K562 (cell line): Measurements from ENCODE around the gene TRMT112. TPM values are rescaled to one million over a fixed set of nuclear protein-coding genes. Genes with fewer than 3 reads are reported as not detected.
A peak's percentile ranks its signal among the peaks of the same experiment; 100 is the strongest.

Source experiments
- ADNP ChIP-seq: fragments of 200-800 bp; sonication (Bioruptor generic); IDR thresholded peaks from 2 replicates; pipeline ENCODE4 v1.6.1; 2016; ENCODE audit warnings: missing genetic modification characterization, missing compliant biosample characterization
- AFF4 ChIP-seq: sonication (generic); formaldehyde crosslinking; IDR thresholded peaks from 2 replicates; pipeline ENCODE4 v1.8.0; 2023; ENCODE audit warnings: mild to moderate bottlenecking, missing genetic modification reagents
- ATF3 ChIP-seq, 2 experiments: fragments of 450-650 bp in 1 of 2; sonication (generic) in 1 of 2; formaldehyde crosslinking in 1 of 2; IDR thresholded peaks in 1 of 2; conservative IDR thresholded peaks in 1 of 2; 2 replicates each; pipeline versions ENCODE4 v1.6.1 to v1.8.1; 2016 to 2023; ENCODE audit warnings: mild to moderate bottlenecking in 2 of 2, moderate library complexity in 2 of 2, inconsistent platforms in 1 of 2, missing genetic modification reagents in 1 of 2
- ATF7 ChIP-seq: fragments of 450-650 bp; IDR thresholded peaks from 2 replicates; pipeline ENCODE4 v1.7.1; 2014; ENCODE audit warnings: mild to moderate bottlenecking, moderate library complexity
- FOS ChIP-seq: IDR thresholded peaks from 3 replicates; pipeline ENCODE4 v1.6.1; 2011; ENCODE audit not compliant: insufficient read length; ENCODE audit errors: extremely low read depth
- GABPB1 ChIP-seq: sonication (generic); formaldehyde crosslinking; IDR thresholded peaks from 2 replicates; pipeline ENCODE4 v1.8.0; 2022; ENCODE audit warnings: mild to moderate bottlenecking, missing genetic modification reagents
- HDGF ChIP-seq: fragments of 450-650 bp; IDR thresholded peaks from 2 replicates; pipeline ENCODE4 v1.6.1; 2016
- IRF2 ChIP-seq: sonication (generic); formaldehyde crosslinking; IDR thresholded peaks from 2 replicates; pipeline ENCODE4 v1.8.1; 2022; ENCODE audit warnings: mild to moderate bottlenecking, missing genetic modification reagents
- KLF1 ChIP-seq: fragments of 450-650 bp; IDR thresholded peaks from 2 replicates; pipeline ENCODE4 v1.6.1; 2016; ENCODE audit warnings: missing genetic modification characterization, missing compliant biosample characterization
- L3MBTL2 ChIP-seq: fragments of 450-650 bp; IDR thresholded peaks from 2 replicates; pipeline ENCODE4 v1.6.1; 2016; ENCODE audit warnings: mild to moderate bottlenecking, moderate library complexity
- MAFK ChIP-seq: IDR thresholded peaks from 2 replicates; pipeline ENCODE4 v1.6.1; 2011; ENCODE audit warnings: low read length, improper control_type of control experiment
- RERE ChIP-seq: sonication (generic); formaldehyde crosslinking; IDR thresholded peaks from 2 replicates; pipeline ENCODE4 v1.8.0; 2023; ENCODE audit warnings: missing genetic modification reagents, mild to moderate bottlenecking, borderline replicate concordance
- SAFB ChIP-seq: fragments of 200-400 bp; formaldehyde crosslinking; IDR thresholded peaks from 2 replicates; pipeline ENCODE4 v1.6.1; 2017; ENCODE audit warnings: low read depth, low read length, borderline replicate concordance
- SMARCE1 ChIP-seq: fragments of 450-650 bp; IDR thresholded peaks from 2 replicates; pipeline ENCODE4 v1.7.1; 2016; ENCODE audit warnings: mild to moderate bottlenecking
- TSC22D4 ChIP-seq: fragments of 450-650 bp; IDR thresholded peaks from 2 replicates; pipeline ENCODE4 v1.6.1; 2016; ENCODE audit warnings: missing genetic modification characterization, missing biosample characterization, control low read depth
- YY1 ChIP-seq, 3 experiments: IDR thresholded peaks; 2 replicates each; pipeline ENCODE4 v1.6.1; 2011; ENCODE audit warnings: low read length in 2 of 3, mild to moderate bottlenecking in 2 of 3, moderate library complexity in 2 of 3, borderline replicate concordance in 1 of 3, control low read depth in 1 of 3, low read depth in 1 of 3; ENCODE audit not compliant: insufficient read depth in 3 of 3, insufficient replicate concordance in 2 of 3, control insufficient read depth in 1 of 3, insufficient read length in 1 of 3; ENCODE audit errors: extremely low read depth in 1 of 3
- ZNF778 ChIP-seq: fragments of 450-650 bp; formaldehyde crosslinking; IDR thresholded peaks from 2 replicates; pipeline ENCODE4 v1.4.0; 2020; ENCODE audit warnings: mild to moderate bottlenecking, moderate library complexity
- polyA plus RNA-seq, 8 experiments: library from polyadenylated mRNA; depleted of rRNA in 4 of 8; stranded (reverse) in 5 of 8; unstranded in 3 of 8; fragments of >200 nt; fragmentation: Nextera tagmentation in 2 of 8; fragmentation: Illumina TruSeq in 1 of 8; extraction: Ambion mirVana in 2 of 8; extraction: Trizol in 1 of 8; gene quantifications; 2 replicates each; pipeline versions ENCODE4 v1.2.1 to v1.2.3, GENCODE V29; 2011 to 2014; ENCODE audit warnings: inconsistent platforms in 1 of 8, missing spikeins in 1 of 8
- total RNA-seq, 7 experiments: library from RNA; depleted of rRNA in 6 of 7; stranded (reverse); fragments of >200 nt in 6 of 7; fragmentation: Illumina TruSeq in 2 of 7; extraction: Trizol in 2 of 7; gene quantifications; 2 replicates each; pipeline versions ENCODE4 v1.2.1 to v1.2.3, GENCODE V29; 2011 to 2021; ENCODE audit warnings: low replicate concordance in 1 of 7

The TRMT112 gene
- total and polyA plus RNA-seq, 9 of the 15 experiments (the other 6 are each of a cell fraction or from before 2014, with no cell fraction given) = 162 to 444 (median 300) TPM

GRCh38 chr11:64304316-64305072, 12.9 kb downstream of the TRMT112 start (continued):
- no peak for TF ChIP-seq AFF4 (CRISPR knock-in tag)
- no peak for TF ChIP-seq HDGF
- 0 out of 2 replicates have a peak, but pooled peaks have one; percentile 16 for TF ChIP-seq MAFK
- peak; percentile 48; the same call in 1 of the 2 replicates for TF ChIP-seq SMARCE1
- peak; percentile 89 for TF ChIP-seq L3MBTL2
- no peak for TF ChIP-seq TSC22D4
- TF ChIP-seq KLF1 (tag) = peak; percentile 67; the same call in 1 of the 2 replicates
- TF ChIP-seq SAFB = no peak
- peak; percentile 64 for TF ChIP-seq ATF7
- peak in 1 of 3 experiments; percentile 7 for TF ChIP-seq YY1 (IDR thresholded peaks at IDR 0.05; ENCODE audit: borderline replicate concordance in 1 of 3, control insufficient read depth in 1 of 3, extremely low read depth in 1 of 3, insufficient read depth in 3 of 3, insufficient read length in 1 of 3, insufficient replicate concordance in 2 of 3, low read depth in 1 of 3, low read length in 2 of 3)
- TF ChIP-seq GABPB1 = peak; percentile 60; the same call in 1 of the 2 replicates
- no peak for TF ChIP-seq FOS
- no peak for TF ChIP-seq ADNP (tag)
- peak; percentile 54 for TF ChIP-seq ATF3 (IDR thresholded peaks at IDR 0.05)
- TF ChIP-seq ATF3 (CRISPR knock-in tag; conservative IDR thresholded peaks at IDR 0.05) = 0 out of 2 replicates have a peak, but pooled peaks have one; percentile 61
- TF ChIP-seq ZNF778 = no peak
- TF ChIP-seq RERE = no peak
- TF ChIP-seq IRF2 (CRISPR knock-in tag) = no peak
